Panc1 (cell line): ENCODE data around the gene FAM107B.

ENCODE experiments used
- POLR2AphosphoS5 ChIP-seq: IDR thresholded peaks from 2 replicates; pipeline ENCODE4 v1.6.1; 2012; ENCODE audit warnings: mild to moderate bottlenecking, low read depth, low read length, moderate library complexity
- TCF7L2 ChIP-seq: IDR thresholded peaks from 2 replicates; pipeline ENCODE4 v1.6.1; 2011; ENCODE audit warnings: mild to moderate bottlenecking, low read depth, low read length, inconsistent platforms
- TF ChIP-seq, protein P1 (sequence below): fragments of 450-650 bp; IDR thresholded peaks from 2 replicates; pipeline ENCODE4 v1.5.1; 2017; ENCODE audit warnings: mild to moderate bottlenecking
- TF ChIP-seq, protein P2 (sequence below), 2 experiments: IDR thresholded peaks; 2 replicates each; pipeline ENCODE4 v1.6.1; 2011 to 2012; ENCODE audit warnings: low read depth in 2 of 2, control low read depth in 1 of 2, low read length in 1 of 2, mild to moderate bottlenecking in 1 of 2, moderate library complexity in 1 of 2; ENCODE audit not compliant: insufficient read depth in 1 of 2

DNA sequence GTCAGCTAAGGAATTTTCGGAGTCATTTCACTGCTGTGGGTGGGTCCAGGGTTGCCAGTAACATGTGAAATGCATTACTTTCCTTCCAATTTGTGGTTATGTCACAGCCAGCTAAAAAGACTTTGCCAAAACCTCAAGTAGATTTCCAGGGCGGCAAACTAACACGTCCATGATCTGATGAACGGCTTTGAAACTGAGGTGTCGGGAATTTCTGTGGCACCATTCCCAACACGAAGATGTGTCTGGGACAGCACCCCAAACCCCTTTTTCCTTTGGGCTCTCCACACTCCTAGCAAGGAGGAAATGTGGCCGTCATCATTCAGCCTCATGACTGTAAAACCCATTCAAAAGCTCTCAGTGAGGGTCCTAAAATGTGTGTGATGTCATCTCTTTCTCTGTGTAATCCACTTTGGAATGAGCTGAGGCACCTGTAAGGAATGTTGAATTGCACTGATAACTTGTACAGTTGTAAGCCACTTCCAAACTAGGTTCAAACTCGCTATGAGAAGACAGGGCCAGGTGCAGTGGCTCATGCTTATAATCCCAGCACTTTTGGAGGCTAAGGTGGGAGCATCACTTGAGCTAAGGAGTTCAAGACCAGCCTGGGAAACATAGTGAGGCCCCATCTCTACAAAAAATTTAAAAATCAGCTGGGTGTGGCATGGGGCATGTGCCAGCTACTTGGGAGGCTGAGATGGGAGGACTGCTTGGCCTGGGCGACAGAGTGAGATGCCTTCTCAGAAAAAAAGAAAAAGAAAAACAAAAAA lies 297.9 kb downstream of the FAM107B start:
- TF ChIP-seq, protein P1, sequence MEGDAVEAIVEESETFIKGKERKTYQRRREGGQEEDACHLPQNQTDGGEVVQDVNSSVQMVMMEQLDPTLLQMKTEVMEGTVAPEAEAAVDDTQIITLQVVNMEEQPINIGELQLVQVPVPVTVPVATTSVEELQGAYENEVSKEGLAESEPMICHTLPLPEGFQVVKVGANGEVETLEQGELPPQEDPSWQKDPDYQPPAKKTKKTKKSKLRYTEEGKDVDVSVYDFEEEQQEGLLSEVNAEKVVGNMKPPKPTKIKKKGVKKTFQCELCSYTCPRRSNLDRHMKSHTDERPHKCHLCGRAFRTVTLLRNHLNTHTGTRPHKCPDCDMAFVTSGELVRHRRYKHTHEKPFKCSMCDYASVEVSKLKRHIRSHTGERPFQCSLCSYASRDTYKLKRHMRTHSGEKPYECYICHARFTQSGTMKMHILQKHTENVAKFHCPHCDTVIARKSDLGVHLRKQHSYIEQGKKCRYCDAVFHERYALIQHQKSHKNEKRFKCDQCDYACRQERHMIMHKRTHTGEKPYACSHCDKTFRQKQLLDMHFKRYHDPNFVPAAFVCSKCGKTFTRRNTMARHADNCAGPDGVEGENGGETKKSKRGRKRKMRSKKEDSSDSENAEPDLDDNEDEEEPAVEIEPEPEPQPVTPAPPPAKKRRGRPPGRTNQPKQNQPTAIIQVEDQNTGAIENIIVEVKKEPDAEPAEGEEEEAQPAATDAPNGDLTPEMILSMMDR = no peak
- TF ChIP-seq, protein P2, sequence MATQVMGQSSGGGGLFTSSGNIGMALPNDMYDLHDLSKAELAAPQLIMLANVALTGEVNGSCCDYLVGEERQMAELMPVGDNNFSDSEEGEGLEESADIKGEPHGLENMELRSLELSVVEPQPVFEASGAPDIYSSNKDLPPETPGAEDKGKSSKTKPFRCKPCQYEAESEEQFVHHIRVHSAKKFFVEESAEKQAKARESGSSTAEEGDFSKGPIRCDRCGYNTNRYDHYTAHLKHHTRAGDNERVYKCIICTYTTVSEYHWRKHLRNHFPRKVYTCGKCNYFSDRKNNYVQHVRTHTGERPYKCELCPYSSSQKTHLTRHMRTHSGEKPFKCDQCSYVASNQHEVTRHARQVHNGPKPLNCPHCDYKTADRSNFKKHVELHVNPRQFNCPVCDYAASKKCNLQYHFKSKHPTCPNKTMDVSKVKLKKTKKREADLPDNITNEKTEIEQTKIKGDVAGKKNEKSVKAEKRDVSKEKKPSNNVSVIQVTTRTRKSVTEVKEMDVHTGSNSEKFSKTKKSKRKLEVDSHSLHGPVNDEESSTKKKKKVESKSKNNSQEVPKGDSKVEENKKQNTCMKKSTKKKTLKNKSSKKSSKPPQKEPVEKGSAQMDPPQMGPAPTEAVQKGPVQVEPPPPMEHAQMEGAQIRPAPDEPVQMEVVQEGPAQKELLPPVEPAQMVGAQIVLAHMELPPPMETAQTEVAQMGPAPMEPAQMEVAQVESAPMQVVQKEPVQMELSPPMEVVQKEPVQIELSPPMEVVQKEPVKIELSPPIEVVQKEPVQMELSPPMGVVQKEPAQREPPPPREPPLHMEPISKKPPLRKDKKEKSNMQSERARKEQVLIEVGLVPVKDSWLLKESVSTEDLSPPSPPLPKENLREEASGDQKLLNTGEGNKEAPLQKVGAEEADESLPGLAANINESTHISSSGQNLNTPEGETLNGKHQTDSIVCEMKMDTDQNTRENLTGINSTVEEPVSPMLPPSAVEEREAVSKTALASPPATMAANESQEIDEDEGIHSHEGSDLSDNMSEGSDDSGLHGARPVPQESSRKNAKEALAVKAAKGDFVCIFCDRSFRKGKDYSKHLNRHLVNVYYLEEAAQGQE (IDR thresholded peaks at IDR 0.05; ENCODE audit: insufficient read depth in 1 of 2, low read depth in 2 of 2, low read length in 1 of 2) = no peak
- TF ChIP-seq TCF7L2 (no peak), POLR2AphosphoS5 (no peak)
